ENCODE results near the gene XYLT1. TPM values are rescaled to one million over a fixed set of nuclear protein-coding genes. Genes with fewer than 3 reads are reported as not detected.

The XYLT1 gene
- total RNA-seq, 2 experiments from 2014 or later = 5.1 to 6.2 TPM

DNA sequence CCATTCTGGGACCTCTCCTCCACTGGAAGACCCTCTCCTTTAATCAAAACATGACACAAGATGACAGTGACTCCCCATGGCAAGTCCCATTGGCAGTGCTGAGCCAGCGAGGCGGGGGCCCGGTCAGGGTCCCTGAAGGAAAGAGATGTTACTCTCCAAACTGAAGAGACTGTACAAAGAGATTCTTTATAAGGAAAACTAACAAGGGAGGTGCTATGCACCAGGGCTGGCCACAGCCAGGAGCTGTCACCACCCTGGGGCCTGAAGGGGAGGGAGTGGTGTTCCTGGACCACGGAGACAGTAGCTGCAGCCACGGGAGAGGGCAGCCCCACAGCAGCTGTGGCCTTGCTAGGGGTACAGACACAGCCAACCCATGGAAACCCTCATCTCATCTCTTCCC, 123.1 kb downstream of the XYLT1 start:
- no peaks in the 10 kb centered on the region for H3K36me3 Mint-ChIP-seq (ENCODE audit: low read depth)
- H3K27ac Mint-ChIP-seq = peak overlapping the region; percentile 81
- CTCF ChIA-PET = interaction anchor here (1.4 to 2.0 kb wide), 2 partner anchors 12 to 19 kb away, joined by 3 to 11 read pairs; no protein-coding TSS in a partner anchor
- H3K27me3 Mint-ChIP-seq = no peaks in the 10 kb centered on the region
- ATAC-seq = no peak
- POLR2A ChIA-PET = no interaction called here
- no peak overlapping the region for H3K4me3 Mint-ChIP-seq
- H3K9me3 Mint-ChIP-seq (ENCODE audit: low read depth) = no peaks in the 10 kb centered on the region
- intact Hi-C loops (cut with DNase I, micrococcal nuclease) = loop anchor here in 1 of 2 experiments (2.0 kb wide), 1 partner anchor 17 kb away; no protein-coding TSS in a partner anchor
- peaks cover 60% of the 10 kb centered on the region for H3K4me1 Mint-ChIP-seq
- DNase-seq = no peak

DNA sequence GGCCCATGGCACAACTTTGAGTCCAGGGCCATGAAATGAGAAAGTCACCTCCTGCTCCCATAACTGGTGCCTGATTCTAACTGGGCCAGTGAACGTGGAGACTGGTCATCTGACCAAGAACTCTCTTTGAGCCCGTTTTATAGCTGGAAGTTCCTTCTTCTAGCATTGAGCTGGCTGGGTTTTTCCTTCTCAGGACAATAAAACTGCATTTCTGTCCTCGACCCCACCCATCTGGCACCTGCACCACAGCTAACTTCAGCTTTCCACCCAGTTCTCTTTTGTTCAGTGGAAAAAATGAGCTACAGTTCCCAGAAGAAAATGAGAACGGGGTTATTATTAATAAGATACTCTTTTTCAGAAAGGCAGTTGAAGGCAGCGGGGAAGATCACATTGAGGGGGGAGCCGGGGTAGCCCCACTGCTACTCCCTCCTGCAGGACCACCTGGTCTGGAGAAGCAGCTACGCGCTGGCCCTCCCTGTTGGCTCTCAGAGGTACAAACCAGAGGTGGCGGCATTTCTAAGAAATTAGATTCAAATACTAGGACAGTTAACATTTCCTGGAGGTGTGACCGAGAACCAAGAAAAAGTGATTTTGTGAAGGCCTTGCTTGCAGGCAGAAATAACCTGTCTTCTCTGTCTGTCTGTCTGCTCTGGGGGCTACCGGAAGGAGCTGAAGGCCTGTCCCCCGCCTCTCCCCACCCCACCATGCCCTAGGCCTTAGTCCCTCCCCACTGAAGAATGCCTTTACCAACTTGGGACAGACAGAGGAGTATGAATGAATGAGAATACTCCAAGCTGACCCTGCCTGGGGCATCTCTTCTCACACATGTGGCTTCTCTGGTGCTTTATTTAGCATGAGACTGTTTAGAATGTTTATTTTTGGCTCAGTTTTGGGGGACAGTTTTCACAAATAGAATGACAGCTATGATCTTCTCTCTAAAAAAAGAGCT, 123.9 kb downstream of the XYLT1 start:
- Mint-ChIP-seq H3K9me3 (ENCODE audit: low read depth) (no peaks in the 10 kb centered on the region), H3K4me1 (peaks cover 62% of the 10 kb centered on the region), H3K27ac (peak overlapping the region; percentile 81), H3K4me3 (no peak overlapping the region), H3K27me3 (no peaks in the 10 kb centered on the region), H3K36me3 (ENCODE audit: low read depth) (no peaks in the 10 kb centered on the region)
- POLR2A ChIA-PET = no interaction called here
- CTCF ChIA-PET = interaction anchor here (0.8 to 2.0 kb wide), 3 partner anchors 12 to 19 kb away, joined by 3 to 11 read pairs (median 5); no protein-coding TSS in a partner anchor
- intact Hi-C loops (cut with DNase I, micrococcal nuclease) = loop anchor here in 1 of 2 experiments (2.0 kb wide), 1 partner anchor 18 kb away; no protein-coding TSS in a partner anchor
- ATAC-seq = peak; percentile 34
- peak; percentile 41 for DNase-seq

DNA sequence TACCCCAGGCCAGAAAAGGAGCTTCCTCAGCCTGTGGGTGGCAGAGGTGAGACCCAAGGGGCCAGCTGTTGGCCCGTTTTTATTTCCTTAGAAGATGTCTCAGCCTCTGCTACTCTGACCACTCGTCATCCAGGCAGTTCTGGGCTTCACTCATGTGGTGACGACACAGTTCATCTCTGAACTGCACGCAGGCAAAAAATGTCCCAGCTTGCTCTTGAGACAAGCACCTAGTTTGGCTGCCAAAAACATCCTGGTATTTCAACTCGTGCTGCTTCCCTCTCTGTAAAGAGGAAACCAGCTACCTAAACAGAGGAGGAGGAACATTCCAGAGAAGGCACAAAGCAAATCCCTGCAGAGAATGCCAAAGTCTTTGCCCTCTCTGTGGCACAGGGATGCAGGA, 125.7 kb downstream of the XYLT1 start:
- ChIA-PET CTCF (interaction anchor here (0.6 to 1.5 kb wide), 6 partner anchors 12 to 66 kb away, joined by 3 to 4 read pairs (median 4); no protein-coding TSS in a partner anchor), POLR2A (no interaction called here)
- Mint-ChIP-seq H3K27ac (peak overlapping the region; percentile 72), H3K9me3 (ENCODE audit: low read depth) (no peaks in the 10 kb centered on the region), H3K4me1 (peaks cover 73% of the 10 kb centered on the region), H3K27me3 (no peaks in the 10 kb centered on the region), H3K36me3 (ENCODE audit: low read depth) (no peaks in the 10 kb centered on the region), H3K4me3 (no peak overlapping the region)
- DNase-seq = peak; percentile 57
- ATAC-seq = peak; percentile 57
- intact Hi-C loops (cut with DNase I, micrococcal nuclease) = no loop called here

DNA sequence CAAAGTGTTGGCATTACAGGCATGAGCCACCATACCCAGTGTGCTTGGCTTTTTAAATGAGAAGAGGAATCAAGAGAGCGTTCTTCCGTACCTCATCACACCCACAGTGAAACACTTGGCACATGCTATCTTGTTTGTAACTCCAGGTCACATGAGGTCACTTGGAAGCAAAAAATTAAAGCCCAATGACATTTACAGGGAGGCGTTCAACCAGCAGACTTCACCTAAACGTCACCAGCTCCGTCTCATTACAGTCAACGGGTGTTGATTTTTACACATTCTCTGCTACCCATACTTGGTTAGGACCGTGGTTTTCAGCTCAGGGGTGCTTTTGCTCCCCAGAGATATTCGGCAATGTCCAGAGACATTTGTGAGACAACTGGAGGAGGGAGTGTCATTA, 127.0 kb downstream of the XYLT1 start:
- ATAC-seq (no peak), DNase-seq (no peak)
- H3K9me3 Mint-ChIP-seq (ENCODE audit: low read depth) = no peaks in the 10 kb centered on the region
- peaks cover 73% of the 10 kb centered on the region for H3K4me1 Mint-ChIP-seq
- H3K27ac Mint-ChIP-seq = peak overlapping the region; percentile 56
- no peaks in the 10 kb centered on the region for H3K36me3 Mint-ChIP-seq (ENCODE audit: low read depth)
- intact Hi-C loops (cut with DNase I, micrococcal nuclease) = no loop called here
- H3K27me3 Mint-ChIP-seq = no peaks in the 10 kb centered on the region
- H3K4me3 Mint-ChIP-seq = no peak overlapping the region
- ChIA-PET POLR2A (no interaction called here), CTCF (interaction anchor here (0.6 to 1.0 kb wide), 2 partner anchors 26 to 510 kb away, joined by 3 read pairs; no protein-coding TSS in a partner anchor)

DNA sequence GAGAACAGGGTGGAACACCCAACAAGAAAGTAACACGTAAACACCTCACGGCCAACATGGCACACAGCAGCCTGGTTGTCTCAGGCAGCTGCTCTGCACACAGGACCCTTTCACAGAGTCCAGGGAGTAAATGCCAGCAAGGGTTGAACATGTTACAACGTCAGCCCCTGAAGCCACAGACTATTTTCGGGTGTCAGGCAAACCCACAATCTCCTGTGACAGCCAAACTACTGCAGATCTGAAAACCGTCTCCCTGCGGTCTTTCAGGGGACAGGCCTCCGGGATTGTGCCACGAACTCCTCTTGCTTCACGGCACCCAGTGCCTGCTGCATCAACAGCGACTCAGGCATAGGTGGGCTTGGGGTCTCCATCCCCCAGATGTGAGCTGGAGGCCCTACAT, 127.7 kb downstream of the XYLT1 start:
- peaks cover 70% of the 10 kb centered on the region for H3K4me1 Mint-ChIP-seq
- no peaks in the 10 kb centered on the region for H3K9me3 Mint-ChIP-seq (ENCODE audit: low read depth)
- DNase-seq = peak; percentile 57
- no peaks in the 10 kb centered on the region for H3K36me3 Mint-ChIP-seq (ENCODE audit: low read depth)
- H3K4me3 Mint-ChIP-seq = no peak overlapping the region
- CTCF ChIA-PET = interaction anchor here (0.6 to 1.0 kb wide), 2 partner anchors 27 to 511 kb away, joined by 3 read pairs; no protein-coding TSS in a partner anchor
- intact Hi-C loops (cut with DNase I, micrococcal nuclease) = no loop called here
- POLR2A ChIA-PET = no interaction called here
- H3K27ac Mint-ChIP-seq = peak overlapping the region; percentile 49
- H3K27me3 Mint-ChIP-seq = no peaks in the 10 kb centered on the region
- ATAC-seq = peak; percentile 43

DNA sequence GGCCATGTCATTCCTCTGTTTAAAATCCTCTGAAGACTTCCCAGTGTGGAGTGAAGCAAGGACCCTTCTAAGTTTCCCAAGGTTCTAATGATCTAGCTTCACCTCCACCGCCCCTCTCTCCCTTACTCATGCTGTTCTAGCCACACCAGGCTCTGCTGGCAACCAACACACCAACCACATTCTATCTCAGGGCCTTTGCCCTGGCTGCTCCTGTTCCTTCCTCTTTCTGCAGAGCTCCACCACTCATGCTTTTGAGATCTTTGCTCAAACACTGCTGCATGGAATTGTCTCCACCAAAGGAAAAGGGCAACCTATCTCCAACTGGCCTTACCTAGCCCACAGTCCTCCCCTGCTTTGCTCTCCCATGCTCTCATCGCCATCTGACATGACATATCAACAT, 128.7 kb downstream of the XYLT1 start:
- CTCF ChIA-PET = no interaction called here
- Mint-ChIP-seq H3K9me3 (ENCODE audit: low read depth) (no peaks in the 10 kb centered on the region), H3K27me3 (no peaks in the 10 kb centered on the region), H3K4me1 (peaks cover 60% of the 10 kb centered on the region), H3K36me3 (ENCODE audit: low read depth) (no peaks in the 10 kb centered on the region), H3K27ac (no peak overlapping the region), H3K4me3 (no peak overlapping the region)
- ATAC-seq (no peak), DNase-seq (peak; percentile 27)
- POLR2A ChIA-PET = no interaction called here
- intact Hi-C loops (cut with DNase I, micrococcal nuclease) = no loop called here

DNA sequence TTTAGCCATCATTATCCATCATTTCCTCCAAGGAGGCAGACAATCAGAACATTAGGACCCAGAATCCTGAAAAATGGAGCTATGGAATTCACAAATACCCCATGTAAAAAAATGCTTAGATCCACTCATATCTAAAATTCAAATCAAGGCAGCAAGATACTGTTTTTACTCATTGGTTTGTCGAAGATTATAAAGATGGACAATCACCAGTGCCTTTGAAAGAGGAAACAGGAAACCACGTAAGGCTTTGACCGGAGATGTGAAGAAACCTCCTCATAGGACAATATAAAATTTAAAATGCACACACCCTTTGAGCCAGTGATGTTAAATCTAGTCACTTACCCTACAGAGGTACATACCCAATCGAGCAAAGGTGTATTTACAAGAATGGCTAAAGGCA, 130.0 kb downstream of the XYLT1 start:
- H3K4me3 Mint-ChIP-seq = no peak overlapping the region
- intact Hi-C loops (cut with DNase I, micrococcal nuclease) = no loop called here
- POLR2A ChIA-PET = no interaction called here
- H3K9me3 Mint-ChIP-seq (ENCODE audit: low read depth) = no peaks in the 10 kb centered on the region
- no peak for DNase-seq
- peaks cover 54% of the 10 kb centered on the region for H3K4me1 Mint-ChIP-seq
- no peaks in the 10 kb centered on the region for H3K27me3 Mint-ChIP-seq
- H3K36me3 Mint-ChIP-seq (ENCODE audit: low read depth) = no peaks in the 10 kb centered on the region
- ATAC-seq = no peak
- H3K27ac Mint-ChIP-seq = no peak overlapping the region
- CTCF ChIA-PET = no interaction called here

DNA sequence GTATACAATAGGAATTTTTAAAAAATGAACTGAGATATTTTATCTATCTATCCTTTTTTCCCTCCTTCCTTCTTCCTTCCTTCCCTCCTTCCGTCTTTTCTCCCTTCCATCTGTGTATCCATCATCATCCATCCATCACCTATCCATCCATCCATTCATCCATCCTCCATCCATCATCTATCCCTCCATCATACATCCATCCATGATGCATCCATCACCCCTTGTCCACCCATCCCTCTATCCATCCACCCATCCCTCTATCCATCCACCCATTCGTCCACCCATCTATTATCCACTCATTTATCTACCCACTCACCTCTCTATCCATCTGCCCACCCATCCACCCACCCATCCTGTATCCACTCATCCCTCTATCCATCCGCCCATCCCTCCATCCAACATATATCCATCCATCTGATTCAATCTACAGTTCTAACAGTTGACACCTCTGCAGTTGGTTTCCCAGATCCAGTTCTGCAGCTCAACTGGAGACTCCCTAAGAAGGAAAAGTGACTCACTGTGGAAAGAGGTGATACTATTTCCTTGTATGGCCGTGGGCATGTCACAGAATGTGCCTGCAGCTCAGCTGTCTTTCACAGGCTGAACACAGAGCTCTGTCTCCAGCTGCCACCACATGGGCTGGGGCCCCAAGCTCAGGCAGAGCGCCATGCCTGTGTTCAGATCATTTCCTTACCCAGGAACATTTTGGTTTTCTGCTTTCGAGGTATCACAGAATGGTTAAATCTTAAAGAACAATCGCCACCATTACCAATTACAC, 130.8 kb downstream of the XYLT1 start:
- Mint-ChIP-seq H3K36me3 (ENCODE audit: low read depth) (no peaks in the 10 kb centered on the region), H3K4me3 (no peak overlapping the region), H3K4me1 (peaks cover 51% of the 10 kb centered on the region), H3K27me3 (no peaks in the 10 kb centered on the region), H3K9me3 (ENCODE audit: low read depth) (no peaks in the 10 kb centered on the region), H3K27ac (no peak overlapping the region)
- intact Hi-C loops (cut with DNase I, micrococcal nuclease) = no loop called here
- ChIA-PET CTCF (no interaction called here), POLR2A (no interaction called here)
- ATAC-seq (no peak), DNase-seq (peak; percentile 21)

DNA sequence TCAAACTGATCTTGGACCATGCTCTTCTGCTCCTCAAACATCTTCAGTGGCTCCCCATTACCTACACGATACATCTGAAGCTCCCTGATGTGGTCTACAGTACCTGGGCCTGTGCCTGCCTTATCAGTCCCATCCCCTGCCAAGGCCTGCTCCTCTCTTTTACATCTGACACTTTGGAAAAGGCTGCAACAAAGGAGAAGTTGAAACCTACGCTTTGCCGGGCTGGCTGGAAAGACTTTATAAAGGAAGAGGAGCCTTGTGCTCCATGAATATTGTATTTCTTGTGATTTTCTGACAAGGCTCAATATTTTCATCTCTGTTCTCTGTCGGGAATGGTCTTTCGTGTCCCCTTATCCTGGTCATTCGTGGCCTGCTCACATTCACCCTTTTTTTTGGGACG, 132.5 kb downstream of the XYLT1 start:
- Mint-ChIP-seq H3K27ac (no peak overlapping the region), H3K4me1 (peaks cover 37% of the 10 kb centered on the region), H3K36me3 (ENCODE audit: low read depth) (no peaks in the 10 kb centered on the region), H3K27me3 (no peaks in the 10 kb centered on the region), H3K9me3 (ENCODE audit: low read depth) (no peaks in the 10 kb centered on the region), H3K4me3 (no peak overlapping the region)
- CTCF ChIA-PET = no interaction called here
- intact Hi-C loops (cut with DNase I, micrococcal nuclease) = no loop called here
- ATAC-seq (no peak), DNase-seq (no peak)
- POLR2A ChIA-PET = no interaction called here

DNA sequence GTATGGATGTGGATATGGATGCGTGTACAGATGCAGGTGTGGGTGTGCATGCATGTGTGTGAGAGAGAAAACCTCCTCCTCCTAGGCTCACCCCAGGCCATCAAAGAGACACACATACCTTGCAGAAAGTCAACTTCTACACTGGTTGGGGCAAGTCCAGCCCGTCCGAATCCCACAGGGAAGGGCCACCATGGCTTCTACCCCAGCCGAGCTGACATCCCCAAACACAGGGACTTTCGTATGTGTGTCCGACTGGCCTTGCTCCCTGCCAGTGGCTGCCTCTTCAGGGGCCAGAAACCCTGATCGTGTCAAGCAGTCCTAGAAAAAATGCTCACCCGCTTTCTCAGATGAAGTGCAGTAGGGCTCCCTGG, 134.2 kb downstream of the XYLT1 start:
- no peak for ATAC-seq
- no peak overlapping the region for H3K27ac Mint-ChIP-seq

DNA sequence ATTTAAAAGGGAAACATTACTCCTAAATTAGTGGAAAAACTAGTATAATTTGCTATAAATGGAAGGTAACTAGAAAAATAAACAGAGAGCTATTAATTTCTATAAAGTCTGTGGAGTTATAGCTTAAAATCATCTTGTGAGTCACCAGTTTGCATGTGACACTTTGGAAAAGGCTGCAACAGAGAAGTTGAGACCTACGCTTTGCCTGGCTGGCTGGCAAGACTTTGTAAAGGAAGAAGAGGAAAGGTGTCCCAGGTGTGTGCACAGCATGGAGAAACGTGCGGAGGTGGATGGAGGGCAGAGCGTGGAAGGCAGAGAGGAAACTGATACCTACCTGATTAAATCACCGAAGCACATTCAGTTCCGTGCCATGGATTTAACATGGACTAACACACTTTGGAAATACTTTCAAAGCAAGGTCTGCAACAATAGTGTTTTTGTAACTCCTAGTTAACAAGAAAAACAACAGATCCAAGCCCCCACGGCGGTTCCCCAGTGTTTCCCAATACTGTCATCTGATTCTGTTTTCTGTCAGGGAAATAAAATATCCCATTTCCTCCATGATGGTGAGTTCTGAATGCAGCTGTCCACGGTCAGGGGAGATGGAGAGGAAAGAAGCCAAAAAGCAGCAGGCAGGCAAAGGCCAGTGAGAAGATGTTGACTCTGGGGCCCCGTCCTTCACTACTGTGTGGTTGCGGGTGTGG, 134.8 kb downstream of the XYLT1 start:
- Mint-ChIP-seq H3K27me3 (no peaks in the 10 kb centered on the region), H3K4me3 (no peak overlapping the region), H3K36me3 (ENCODE audit: low read depth) (no peaks in the 10 kb centered on the region), H3K4me1 (peaks cover 15% of the 10 kb centered on the region), H3K27ac (no peak overlapping the region), H3K9me3 (ENCODE audit: low read depth) (no peaks in the 10 kb centered on the region)
- intact Hi-C loops (cut with DNase I, micrococcal nuclease) = no loop called here
- POLR2A ChIA-PET = no interaction called here
- ATAC-seq (no peak), DNase-seq (no peak)
- CTCF ChIA-PET = no interaction called here

More for the DNA sequence above, 134.2 kb downstream of the XYLT1 start:
- intact Hi-C loops (cut with DNase I, micrococcal nuclease) = no loop called here
- Mint-ChIP-seq H3K9me3 (ENCODE audit: low read depth) (no peaks in the 10 kb centered on the region), H3K4me1 (peaks cover 20% of the 10 kb centered on the region), H3K36me3 (ENCODE audit: low read depth) (no peaks in the 10 kb centered on the region), H3K4me3 (no peak overlapping the region), H3K27me3 (no peaks in the 10 kb centered on the region)
- ChIA-PET CTCF (no interaction called here), POLR2A (no interaction called here)
- DNase-seq = no peak
